GM21529 (cell line): Measurements from ENCODE around the gene ATP13A4.
A peak's percentile ranks its signal among the peaks of the same experiment; 100 is the strongest.

ENCODE experiments used
- ATAC-seq: cut with Tn5 transposase; IDR thresholded peaks from one replicate; pipeline ENCODE4 v1.9.1; 2021; ENCODE audit not compliant: unreplicated experiment

The ATP13A4 gene, protein sequence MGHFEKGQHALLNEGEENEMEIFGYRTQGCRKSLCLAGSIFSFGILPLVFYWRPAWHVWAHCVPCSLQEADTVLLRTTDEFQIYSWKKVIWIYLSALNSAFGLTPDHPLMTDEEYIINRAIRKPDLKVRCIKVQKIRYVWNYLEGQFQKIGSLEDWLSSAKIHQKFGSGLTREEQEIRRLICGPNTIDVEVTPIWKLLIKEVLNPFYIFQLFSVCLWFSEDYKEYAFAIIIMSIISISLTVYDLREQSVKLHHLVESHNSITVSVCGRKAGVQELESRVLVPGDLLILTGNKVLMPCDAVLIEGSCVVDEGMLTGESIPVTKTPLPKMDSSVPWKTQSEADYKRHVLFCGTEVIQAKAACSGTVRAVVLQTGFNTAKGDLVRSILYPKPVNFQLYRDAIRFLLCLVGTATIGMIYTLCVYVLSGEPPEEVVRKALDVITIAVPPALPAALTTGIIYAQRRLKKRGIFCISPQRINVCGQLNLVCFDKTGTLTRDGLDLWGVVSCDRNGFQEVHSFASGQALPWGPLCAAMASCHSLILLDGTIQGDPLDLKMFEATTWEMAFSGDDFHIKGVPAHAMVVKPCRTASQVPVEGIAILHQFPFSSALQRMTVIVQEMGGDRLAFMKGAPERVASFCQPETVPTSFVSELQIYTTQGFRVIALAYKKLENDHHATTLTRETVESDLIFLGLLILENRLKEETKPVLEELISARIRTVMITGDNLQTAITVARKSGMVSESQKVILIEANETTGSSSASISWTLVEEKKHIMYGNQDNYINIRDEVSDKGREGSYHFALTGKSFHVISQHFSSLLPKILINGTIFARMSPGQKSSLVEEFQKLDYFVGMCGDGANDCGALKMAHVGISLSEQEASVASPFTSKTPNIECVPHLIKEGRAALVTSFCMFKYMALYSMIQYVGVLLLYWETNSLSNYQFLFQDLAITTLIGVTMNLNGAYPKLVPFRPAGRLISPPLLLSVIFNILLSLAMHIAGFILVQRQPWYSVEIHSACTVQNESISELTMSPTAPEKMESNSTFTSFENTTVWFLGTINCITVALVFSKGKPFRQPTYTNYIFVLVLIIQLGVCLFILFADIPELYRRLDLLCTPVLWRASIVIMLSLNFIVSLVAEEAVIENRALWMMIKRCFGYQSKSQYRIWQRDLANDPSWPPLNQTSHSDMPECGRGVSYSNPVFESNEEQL

DNA sequence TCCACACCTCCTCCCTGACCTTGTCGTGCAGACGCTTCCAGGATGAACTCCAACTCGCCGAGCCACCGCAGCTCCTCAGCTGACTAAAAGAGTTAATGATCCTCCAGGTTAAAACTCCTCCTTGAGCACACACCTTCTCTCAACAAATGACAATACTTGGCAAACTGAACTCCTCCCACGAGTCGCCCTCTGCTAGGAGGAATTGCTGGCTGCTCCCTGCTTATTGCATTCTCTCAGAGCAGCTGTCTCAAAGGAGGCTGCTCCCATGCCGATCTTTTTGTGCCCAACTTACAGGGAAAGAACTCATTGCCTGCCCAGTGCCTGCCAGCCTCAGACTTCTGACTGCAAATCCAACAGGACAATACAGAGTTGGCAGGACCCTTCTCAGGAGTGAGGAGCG, at the start of gene ATP13A4:
ATP13A4 (minus strand) TSS at position 85 of the 400 bp plus-strand sequence. CDS start 96 bp downstream, outside the sequence.
- ATAC-seq = no peak

DNA sequence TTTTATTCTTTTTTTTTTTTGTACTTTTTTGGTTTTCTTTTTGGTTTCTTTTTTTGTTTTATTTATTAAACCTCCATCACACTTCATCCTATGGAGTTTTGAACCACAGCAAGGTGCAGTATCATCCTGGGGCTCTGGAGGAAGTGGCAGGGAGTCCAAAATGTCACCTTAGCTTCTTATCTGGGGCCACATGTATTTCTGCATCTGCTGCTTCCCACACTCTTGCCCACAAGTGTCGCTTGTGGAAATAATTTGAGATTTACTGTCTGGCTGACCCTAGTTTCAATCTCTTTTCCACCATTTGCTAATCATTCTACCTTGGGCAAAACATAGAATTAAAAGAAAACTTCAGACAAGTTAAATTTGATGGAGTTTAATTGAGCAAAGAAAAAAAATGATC, 44.7 kb upstream of the ATP13A4 start:
- no peak for ATAC-seq

DNA sequence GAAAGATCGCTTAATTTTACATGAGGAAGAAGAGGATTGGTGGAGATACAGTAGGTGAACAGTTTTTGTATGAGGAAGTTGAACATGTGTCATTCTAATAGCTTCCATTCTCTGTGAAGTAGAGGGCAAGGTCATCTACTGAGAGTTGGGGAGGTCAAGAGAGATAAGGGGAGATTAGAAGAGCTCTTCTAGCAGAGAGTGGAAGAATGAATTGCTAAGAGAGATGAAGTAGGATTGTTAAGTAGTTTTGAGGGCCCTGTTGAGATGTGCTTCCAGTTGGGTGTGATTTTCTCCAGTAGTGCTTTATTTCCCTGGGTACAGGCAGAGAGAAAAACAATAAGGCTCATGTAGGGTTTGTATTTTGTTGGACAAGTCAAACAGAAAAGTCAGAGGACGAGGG, 43.5 kb upstream of the ATP13A4 start:
- ATAC-seq = no peak

DNA sequence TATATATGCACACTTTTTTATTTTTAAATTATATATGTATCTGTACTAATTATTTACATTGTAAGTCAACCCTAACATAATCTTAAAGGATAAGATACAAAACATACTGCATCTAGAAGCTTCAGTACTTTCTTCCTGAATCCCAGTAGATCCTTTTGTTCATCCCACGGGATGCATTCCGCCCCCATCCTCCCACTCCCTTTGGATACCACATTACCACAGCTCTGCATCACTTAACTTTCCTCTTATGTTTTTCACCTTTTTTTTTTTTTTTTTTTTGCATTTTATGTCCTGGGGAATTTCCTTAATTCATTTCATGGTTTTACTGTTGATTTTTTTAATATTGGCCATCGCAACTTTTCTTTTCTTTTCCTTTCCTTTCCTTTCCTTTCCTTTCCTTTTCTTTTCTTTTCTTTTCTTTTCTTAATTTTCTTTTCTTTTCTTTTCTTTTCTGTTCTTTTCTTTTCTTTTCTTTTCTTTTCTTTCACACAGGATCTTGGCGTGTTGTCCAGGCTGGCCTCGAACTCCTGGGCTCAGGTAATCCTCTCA, 41.3 kb upstream of the ATP13A4 start:
- no peak for ATAC-seq

DNA sequence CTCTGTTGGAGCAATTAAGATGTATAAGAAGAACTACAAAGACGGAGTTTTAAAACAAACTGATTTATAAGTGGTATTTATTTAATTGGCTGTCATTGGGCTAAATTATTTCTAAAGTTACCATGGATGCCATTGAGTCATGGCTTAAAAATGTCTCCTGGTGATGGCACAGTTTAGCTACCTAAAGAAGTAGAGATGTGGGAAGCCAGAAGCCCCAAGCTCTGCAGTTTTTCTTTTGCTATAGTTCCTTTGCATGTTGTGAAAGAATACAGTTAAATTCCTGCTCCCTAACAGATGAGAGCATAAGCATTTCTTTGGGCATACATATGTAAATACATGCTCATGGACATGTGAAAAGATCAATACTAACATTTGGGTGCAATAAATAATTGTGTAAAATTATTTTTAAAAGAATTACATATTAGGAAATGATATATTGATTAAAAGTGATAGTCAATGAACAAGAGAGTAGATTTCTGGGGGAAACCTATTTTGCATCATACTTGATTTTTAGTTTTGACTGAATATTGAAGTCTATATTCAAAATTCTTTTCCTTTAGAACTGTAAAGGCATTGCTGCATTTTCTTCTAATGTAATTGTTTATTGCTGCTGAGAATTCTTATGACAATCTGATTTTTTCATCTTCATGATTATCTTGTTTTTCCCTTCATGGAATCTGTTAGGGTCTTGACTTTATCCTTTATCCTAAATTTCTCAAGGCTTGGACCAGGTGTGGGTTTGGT, 40.4 kb upstream of the ATP13A4 start:
- ATAC-seq = no peak

DNA sequence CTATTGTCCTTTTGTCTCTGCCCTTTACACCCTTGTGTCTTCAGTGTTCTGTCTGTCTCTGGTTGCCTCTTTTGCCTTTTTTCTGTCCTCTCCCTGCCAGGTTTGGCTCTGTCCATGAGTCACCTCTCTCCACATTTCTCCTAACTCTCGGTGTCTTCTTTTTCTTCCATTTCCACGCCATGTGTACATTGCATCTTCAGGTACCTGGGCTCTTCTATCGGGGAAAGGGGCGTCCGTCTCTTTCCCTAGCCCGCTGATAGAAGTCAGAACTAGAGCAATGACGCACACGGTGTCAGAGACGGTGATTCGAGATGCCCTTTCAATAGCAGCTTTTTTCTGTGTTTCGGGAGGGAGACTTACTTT, 39.0 kb upstream of the ATP13A4 start:
- peak; percentile 27 for ATAC-seq

DNA sequence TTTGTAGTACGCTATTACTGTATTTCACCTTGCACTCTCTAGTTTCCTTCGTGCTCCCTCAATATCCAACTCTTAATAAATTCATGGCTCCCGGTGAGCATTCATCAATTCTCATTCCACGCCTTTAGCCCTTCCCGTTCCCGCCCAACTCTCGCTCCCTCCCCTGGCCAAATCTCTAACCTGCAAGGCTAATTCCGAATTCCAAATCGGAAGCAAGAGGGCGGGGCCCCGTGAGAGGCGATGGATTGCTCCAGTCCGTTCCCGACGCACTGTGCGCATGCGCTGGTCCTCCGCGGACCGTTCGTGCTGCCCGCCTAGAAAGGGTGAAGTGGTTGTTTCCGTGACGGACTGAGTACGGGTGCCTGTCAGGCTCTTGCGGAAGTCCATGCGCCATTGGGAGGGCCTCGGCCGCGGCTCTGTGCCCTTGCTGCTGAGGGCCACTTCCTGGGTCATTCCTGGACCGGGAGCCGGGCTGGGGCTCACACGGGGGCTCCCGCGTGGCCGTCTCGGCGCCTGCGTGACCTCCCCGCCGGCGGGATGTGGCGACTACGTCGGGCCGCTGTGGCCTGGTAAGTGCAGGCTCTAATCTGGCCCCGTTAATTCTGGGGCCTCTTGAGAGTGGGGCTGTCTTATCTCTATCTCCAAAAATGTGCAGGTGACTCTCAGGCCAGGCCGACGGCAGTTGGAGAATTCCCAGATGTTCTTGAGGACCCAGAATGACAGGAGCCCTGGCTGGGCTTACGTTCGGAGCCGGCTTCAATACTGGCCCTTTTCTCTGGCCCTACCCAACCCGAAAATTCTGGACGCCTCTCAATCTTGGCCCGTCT, 38.4 kb upstream of the ATP13A4 start, which contains the start of gene OPA1:
OPA1 (plus strand) TSS at position 368 of the 827 bp plus-strand sequence; CDS start at position 538, 170 bp downstream.
- ATAC-seq = peak; percentile 97

DNA sequence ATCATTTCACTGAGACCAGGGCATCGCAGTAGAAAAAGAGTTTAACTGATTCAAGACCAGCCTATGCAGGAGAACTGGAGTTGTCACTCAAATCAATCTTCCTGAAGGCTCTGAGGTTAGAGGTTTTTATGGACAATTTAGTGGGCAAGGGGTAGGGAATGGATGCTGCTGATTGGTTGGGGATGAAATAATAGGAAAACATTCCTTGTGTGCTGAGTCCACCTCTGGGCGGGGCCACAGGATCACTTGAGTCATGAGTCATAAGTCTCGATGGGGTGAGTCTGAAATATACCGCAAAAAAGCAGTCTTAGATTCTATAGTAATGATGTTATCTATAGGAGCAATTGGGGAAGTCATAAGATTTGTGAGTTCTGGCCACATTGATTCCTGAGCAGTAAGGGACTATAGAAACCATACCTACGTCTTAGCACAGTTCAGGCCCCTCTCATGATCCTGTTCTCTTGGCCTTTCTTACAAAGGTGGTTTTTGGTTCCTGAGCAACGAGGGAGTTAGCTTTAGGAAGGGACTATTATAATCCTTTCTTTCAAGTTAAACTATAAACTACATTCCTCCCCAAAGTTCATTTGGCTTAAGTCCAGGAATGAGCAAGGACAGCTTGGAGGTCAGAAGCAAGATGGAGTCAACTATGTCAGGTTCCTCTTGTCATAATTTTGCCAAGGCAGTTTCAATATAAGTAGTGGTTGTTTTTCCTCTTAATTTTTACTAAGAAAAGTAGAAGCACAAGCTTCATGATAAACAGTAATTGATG, 35.6 kb upstream of the ATP13A4 start:
- ATAC-seq = no peak

DNA sequence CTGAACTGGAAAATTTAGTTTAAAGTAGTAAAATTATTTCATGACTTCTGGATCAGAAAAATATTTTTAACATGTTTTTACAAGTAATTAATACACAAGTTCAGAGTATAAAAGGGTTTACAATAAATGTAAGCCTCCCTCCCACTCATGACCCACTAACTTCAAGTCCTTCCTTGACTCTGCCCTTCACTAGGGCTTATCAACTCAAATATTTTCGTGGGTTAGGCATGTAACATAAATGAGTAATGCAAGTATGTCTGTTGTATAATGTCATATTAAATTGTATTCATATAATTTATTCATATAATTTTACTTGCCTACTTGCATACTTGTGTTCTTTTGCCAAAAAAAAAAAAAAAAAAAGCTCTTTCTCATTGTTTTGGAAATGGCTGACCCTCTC, 34.9 kb upstream of the ATP13A4 start:
- ATAC-seq = no peak

DNA sequence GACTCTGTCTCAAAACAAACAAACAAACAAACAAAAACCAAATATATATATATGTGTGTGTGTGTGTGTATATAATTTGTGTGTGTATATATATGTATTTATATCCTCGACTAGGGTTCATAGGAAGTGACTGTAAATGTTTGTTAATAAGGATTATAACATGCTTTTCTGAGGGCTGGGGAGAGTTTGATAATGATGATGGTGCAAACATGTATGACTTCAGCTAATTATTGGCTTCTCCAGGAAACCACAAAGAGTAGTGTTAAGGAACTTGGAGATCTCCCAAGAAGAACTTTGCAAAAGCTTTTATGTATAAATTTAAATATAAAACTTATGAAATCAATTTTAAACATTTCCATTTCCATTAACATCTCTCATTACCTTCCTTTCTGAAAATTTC, 34.4 kb upstream of the ATP13A4 start:
- no peak for ATAC-seq

DNA sequence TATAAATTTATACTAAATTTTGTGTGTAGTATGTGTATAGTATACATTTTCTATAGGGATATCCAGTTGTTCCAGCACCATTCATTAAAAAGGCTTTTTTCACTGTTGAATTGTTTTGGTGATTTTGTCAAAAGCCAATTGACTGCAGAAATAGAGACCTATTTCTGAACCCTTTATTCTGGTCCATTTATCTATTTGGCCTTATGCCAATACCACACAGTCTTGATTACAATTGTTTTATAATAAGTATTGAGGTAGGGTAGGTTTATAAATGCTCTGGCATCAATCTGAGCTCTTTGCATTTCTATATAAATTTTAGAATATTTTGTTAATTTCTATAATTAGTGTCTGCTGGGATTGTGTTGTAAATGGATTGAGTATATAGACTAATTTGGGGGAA, 31.8 kb upstream of the ATP13A4 start:
- ATAC-seq = no peak

DNA sequence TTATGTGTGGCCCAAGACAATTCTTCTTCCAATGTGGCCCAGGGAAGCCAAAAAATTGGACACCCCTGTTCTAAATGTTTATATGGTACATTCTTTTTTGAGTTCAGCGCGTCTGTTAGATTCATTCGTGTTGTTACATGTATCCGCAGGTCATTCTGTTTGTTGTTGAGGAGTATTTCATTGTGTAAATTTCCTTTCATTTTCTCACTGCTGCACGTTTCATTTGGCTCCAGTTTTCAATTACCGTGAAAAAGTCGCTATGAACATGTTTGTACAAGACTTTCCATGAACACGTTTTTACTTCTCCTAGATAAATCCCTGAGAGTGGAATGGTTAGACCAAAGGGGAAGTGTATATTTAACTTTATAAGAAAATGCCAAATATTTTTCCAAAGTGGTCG, 30.8 kb upstream of the ATP13A4 start:
- ATAC-seq = no peak

DNA sequence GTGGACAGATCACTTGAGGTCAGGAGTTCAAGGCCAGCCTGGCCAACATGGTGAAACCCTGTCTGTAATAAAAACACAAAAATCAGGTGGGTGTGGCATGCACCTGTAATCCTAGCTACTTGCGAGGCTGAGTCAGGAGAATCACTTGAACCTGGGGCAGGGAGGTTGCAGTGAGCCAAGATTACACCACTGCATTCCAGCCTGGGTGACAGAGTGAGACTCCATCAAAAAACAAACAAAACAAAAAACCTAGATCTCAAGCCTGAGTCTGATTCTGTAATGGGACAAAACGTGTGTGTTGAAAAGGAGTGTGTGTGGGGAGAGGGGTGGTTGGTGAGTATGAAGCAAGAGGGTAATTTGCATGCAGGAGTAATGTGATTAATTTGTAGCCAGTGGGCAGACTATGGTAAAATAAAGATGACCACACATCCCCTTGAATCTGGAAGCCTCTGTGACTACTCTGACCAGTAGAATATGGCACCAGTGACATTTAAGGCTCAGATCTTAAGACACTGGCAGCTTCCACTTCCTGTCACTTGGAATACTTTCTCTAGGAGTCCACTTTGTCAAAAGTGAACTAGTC, 19.9 kb upstream of the ATP13A4 start:
- no peak for ATAC-seq

DNA sequence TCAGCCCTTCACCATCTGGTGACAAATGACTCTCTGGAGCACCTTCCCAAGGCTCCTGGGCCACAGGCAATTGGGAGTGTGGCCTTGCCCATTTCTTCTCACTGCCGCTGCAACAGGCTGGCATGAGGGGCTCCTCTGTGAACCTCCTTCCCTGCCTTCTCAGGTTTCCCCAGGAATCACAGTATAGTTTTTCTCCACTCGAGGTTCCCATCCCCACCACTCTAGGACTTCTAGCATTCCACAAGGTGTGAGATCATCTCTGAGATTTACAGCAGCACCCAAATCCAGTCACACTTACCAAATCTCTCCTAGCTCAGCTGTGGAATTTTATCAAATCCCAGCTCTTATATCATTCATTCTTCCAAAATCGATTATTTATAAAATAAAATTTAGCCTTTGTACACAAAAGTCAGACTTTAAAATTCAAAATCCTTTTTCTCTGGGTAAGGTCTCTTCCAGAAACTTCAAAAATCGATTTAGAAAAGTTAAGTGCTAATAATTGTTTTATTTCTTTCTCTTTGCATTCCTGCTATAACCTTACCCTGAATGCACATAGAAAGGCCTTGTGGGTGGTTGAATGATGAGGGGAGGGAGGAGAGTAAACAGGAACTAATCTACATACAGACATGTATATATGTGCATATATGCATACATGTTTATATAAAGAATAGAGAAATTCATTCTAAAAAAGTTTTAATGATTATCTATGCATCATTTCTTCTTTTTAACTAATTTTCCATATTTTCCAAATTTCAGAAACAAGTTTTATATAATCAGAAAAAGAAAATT, 18.9 kb upstream of the ATP13A4 start:
- no peak for ATAC-seq

DNA sequence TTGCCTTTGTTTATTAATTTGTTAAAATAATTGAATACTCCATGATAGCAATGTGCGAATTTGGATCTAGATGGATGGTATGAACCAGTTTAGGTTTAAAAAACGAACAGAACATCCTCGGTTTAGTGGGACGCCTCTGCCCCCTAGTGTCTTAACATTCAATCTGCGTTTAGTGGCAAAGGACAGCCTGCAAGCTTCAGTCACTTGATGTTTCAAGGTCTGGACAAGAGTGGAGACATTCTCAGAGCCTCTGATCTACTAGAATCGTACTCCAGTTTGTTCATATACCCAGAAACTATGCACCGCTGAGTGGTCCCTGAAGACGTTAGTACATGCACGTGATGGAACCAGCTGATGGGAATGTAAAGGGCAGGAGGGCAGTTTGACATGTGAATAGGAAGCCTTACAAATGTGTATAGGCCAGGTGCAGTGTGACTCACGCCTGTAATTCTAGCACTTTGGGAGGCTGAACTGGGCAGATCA, 17.8 kb upstream of the ATP13A4 start:
- ATAC-seq = peak; percentile 89

DNA sequence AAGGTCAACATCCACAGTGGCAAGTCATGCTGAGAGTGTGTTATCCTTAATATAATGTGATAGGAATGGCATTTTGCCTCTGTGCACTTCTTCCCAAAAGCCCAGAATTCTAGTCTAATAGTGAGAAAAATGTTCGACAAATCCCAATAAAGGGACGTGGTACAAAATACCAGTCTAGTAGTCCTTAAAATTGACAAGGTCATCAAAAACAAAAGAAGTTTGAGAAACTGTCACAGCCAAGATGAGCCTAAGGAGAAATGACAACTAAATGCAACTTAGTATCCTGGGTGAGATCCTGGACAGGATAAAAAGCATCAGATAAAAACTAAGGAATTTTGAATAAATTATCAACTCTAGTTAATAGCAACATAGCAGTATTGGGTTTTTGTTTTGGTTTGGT, 14.4 kb upstream of the ATP13A4 start:
- no peak for ATAC-seq

DNA sequence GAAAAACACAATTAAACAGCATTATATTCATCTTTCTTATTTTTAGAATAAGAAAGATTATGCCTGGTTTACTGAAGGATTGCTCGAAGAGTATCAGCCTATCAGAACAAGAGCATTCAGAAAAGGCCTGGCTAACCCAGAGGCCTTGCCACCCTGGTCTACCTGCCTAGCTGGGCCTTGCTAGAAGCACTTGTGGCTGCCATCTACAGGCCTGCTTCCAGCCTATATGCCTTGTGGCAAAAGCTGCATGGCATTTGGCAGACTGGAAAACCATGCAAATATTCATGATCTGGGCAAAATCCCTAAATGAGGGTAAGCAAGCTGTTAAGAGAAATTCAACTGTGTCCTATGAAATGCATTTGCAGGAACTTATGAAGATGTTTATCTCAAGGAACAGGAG, 9.3 kb upstream of the ATP13A4 start:
- no peak for ATAC-seq
